Cardiac septum (tissue), 1 donor: ENCODE results near the gene ENAH. TPM values are rescaled to one million over a fixed set of nuclear protein-coding genes. Genes with fewer than 3 reads are reported as not detected.

Source experiments
- DNase-seq: peaks from one replicate; pipeline ENCODE4 v3.0.0-alpha.2; 2020; ENCODE audit warnings: low spot score
- intact Hi-C: fragments of 100-400 bp; cut with DNase I; formaldehyde crosslinking; loops from one replicate; pipeline ENCODE4 v1.14.0; 2022
- total RNA-seq: library from RNA; stranded (reverse); fragmentation: NEBNext Ultra II Directional; extraction: Animal tissue kit (Norgen Biotek cat#: 25700); gene quantifications from one replicate; pipeline ENCODE4 v1.2.1, GENCODE V29; 2021
- donor health status: DM: no; HTN: no; CAD: no.

Gene ENAH
- total RNA-seq, 1 donor from 2014 or later = 195 TPM

GRCh38 chr1:225470211-225471108 is 182.5 kb downstream of the ENAH start:
- intact Hi-C loops = no loop called here
- DNase-seq = peak; percentile 59

- no peak for DNase-seq
- intact Hi-C loops = no loop called here
Observed at GRCh38 chr1:225469051-225469450, 183.9 kb downstream of the ENAH start.

GRCh38 chr1:225468270-225469020 is 184.5 kb downstream of the ENAH start:
- intact Hi-C loops = no loop called here
- DNase-seq = peak; percentile 70

GRCh38 chr1:225467193-225468020 is 185.5 kb downstream of the ENAH start:
- intact Hi-C loops = no loop called here
- DNase-seq = peak; percentile 95

GRCh38 chr1:225466848-225467192 is 186.1 kb downstream of the ENAH start:
- no peak for DNase-seq
- intact Hi-C loops = no loop called here

- no peak for DNase-seq
- intact Hi-C loops = no loop called here
Observed at GRCh38 chr1:225465793-225466517, 187.0 kb downstream of the ENAH start.

- intact Hi-C loops = no loop called here
- peak; percentile 60 for DNase-seq
Observed at GRCh38 chr1:225464851-225465792, 187.8 kb downstream of the ENAH start.

GRCh38 chr1:225462714-225463574 is 190.0 kb downstream of the ENAH start:
- intact Hi-C loops = no loop called here
- DNase-seq = peak; percentile 73

- intact Hi-C loops = no loop called here
Observed at GRCh38 chr1:225462429-225462713, 190.6 kb downstream of the ENAH start.

GRCh38 chr1:225461533-225462428 is 191.1 kb downstream of the ENAH start:
- intact Hi-C loops = no loop called here
- peak; percentile 64 for DNase-seq

More at GRCh38 chr1:225462429-225462713, 190.6 kb downstream of the ENAH start:
- DNase-seq = peak; percentile 62

- DNase-seq = peak; percentile 60
Observed at GRCh38 chr1:225460737-225461532, 192.0 kb downstream of the ENAH start.

GRCh38 chr1:225460021-225460736 is 192.7 kb downstream of the ENAH start:
- intact Hi-C loops = no loop called here
- peak; percentile 73 for DNase-seq

More at GRCh38 chr1:225460737-225461532, 192.0 kb downstream of the ENAH start:
- intact Hi-C loops = no loop called here

GRCh38 chr1:225458222-225458631 is 194.7 kb downstream of the ENAH start:
- intact Hi-C loops = no loop called here
- no peak for DNase-seq

- DNase-seq = no peak
- intact Hi-C loops = no loop called here
Observed at GRCh38 chr1:225454733-225455132, 198.2 kb downstream of the ENAH start.
